GM19239 (cell line): ENCODE results near the gene HSPA12B.

ENCODE experiments used
- DNase-seq: peaks from one replicate; pipeline ENCODE4 v3.0.0; 2011; ENCODE audit warnings: low spot score; ENCODE audit not compliant: insufficient read length
- FAIRE-seq: peaks from 2 replicates; lab custom pipeline; 2011; peaks lifted over from hg19 to GRCh38; lab: Jason Lieb, UNC

Gene HSPA12B, protein sequence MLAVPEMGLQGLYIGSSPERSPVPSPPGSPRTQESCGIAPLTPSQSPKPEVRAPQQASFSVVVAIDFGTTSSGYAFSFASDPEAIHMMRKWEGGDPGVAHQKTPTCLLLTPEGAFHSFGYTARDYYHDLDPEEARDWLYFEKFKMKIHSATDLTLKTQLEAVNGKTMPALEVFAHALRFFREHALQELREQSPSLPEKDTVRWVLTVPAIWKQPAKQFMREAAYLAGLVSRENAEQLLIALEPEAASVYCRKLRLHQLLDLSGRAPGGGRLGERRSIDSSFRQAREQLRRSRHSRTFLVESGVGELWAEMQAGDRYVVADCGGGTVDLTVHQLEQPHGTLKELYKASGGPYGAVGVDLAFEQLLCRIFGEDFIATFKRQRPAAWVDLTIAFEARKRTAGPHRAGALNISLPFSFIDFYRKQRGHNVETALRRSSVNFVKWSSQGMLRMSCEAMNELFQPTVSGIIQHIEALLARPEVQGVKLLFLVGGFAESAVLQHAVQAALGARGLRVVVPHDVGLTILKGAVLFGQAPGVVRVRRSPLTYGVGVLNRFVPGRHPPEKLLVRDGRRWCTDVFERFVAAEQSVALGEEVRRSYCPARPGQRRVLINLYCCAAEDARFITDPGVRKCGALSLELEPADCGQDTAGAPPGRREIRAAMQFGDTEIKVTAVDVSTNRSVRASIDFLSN

DNA sequence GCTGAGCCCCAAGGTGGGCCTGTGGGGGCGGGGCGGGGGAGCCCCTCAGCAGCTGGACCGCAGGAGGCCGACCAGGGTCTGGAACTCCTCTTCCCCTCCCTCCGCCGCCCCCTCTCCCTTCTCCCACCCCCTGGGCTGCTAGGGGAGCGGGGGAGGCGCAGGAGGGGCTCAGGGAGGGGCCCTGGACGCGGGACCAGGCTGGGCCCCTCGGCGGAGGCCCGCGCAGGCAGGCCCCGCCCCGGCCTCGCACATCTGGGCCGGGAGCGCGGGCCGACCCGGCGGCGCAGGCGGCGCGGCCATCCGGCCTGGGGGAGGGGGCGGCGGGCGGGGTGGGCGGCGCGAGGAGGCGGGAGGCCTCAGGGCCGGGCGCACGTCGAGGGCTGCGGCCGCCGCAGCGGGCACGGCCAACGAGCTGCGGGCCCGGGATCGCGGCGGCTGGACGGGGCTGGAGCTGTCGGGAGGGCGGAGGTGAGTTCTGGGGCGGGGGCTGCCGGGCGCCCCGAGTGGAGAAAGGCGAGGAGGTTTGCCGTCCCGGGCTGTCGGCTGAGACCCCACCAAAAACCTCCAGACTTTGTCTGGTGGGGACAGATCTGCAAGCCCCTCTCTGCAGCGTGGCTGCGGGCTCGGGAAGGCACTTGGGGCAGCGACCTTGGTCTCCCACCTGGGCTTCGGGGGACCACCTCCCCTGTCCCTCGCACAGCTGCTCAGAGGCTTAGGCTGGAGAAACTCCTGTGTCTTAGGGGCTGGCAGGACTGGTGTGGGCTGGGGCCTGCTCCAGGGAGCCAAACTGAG lies at the start of gene HSPA12B:
Gene HSPA12B, plus strand, starts transcription at position 359 of the 792 bp plus-strand sequence. CDS start 5,990 bp downstream, outside the sequence.
- DNase-seq, result no peak
- FAIRE-seq, result no peak

DNA sequence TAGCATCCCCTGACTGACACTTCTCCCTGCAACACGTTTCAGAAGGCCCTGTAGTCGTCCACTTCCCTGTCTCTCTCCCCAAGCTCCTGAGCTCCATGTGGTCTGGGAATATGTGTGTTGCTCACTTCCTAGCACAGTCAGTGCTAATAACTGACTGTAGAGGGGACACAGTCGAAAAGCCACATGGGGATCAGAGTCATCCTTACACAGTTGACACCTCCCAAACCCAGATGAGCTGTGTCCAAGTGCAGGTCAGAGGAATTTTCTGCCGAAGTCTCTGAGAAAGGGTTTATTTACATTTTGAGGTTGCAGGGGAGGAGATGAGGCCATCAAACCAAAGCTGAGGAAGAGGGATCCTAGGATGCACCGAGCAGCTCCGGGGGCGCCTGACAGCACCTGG lies 47.1 kb upstream of the HSPA12B start:
- no peak for FAIRE-seq
- DNase-seq, result no peak

DNA sequence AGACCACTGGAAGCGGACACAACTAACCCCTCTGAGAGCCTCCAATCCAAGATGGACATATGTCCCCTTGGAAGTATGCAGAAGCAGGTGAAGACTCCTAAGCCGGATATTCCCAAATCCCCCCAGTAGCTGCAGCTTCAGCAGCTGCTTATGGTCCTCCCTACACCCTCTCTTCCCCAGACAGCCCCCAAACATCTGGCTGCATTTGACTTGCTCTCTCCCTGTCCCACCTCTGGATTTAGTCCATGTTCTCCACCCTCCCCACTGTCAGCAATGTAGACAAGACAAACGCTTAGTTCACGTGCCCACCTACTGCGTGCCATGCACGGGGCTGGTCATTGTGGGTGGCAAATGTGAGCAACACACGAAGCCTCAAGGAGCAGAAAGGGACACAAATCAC lies 46.1 kb upstream of the HSPA12B start:
- DNase-seq (no peak), FAIRE-seq (no peak)

DNA sequence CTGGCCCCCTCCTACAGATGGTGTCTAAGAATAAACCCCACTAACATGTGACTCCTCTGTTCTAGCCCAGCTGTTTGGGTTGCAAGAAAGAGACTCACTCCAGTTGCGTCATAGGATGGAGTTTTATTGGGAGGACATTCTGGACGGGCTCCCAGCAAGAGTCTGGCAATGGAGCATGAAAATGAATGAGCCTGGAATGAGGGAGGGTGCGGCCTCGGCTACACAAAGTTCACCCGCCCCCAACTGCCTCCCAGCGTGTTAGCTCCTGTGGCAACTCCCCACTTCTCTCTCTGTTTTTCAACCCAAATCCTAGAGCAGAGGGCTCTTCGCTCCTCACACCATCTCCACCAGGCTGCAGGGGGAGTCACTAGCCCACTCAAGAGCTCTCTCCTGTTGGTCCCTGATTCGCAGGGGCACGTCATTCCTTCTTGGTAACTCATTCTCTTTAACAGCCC lies 45.6 kb upstream of the HSPA12B start:
- no peak for FAIRE-seq
- no peak for DNase-seq

DNA sequence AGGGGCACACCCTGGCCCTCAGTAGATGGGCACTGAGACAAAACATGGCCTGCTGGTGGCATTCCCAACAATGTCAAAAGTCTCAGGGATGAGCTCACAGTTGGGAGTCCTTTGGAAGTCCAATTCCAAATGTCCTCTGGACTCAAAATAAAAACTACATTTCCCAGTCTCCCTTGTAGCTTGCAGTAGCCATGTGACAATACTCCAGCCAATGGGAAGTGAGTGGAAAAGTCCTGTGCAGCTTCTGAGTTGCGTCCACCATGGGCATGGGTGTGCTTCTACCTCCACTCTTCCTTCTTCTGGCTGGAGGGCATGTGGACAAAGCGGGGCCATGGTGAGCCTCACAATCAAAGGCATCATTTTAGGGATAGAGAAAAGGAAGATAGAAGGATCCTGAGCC lies 44.8 kb upstream of the HSPA12B start:
- FAIRE-seq (no peak), DNase-seq (no peak)

DNA sequence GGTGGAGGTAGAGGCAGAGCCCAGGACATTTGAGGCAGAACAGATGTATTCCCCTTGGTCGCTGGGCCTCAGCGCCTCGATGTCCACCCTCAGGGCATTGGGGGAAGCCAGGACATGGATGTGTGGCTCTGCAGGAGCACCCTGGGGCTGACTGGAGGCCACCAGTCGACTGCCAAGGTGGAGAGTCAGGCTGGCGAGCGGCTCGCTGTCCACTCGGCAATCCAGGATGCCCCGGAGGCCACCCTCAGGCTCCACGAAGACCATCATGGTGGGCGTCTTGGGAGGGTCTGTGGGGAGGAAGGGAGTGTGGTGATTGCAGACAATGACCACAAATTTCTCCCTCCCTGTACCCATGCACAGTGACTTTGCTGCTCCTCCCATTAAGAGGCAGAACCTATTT lies 42.5 kb upstream of the HSPA12B start:
- no peak for DNase-seq
- no peak for FAIRE-seq

DNA sequence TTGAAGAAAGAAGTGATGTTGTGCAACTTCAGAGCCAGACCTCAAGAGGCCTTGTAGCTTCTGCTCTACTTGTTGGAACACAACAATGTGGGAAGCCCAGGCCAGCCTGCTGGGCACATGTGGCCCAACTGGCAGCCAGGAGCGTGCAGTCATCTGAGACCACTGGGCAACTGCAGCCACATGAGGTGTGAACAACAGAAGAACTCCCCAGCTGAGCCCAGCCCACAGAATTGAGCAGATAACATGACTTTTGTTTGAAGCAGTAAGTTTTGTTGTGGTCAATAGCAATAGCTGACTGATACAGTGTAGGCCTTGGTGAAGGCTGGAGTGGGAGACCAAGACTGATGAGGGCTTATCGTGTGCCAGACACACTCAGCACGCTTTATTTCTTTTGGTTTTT lies 42.1 kb upstream of the HSPA12B start:
- DNase-seq, result no peak
- no peak for FAIRE-seq

DNA sequence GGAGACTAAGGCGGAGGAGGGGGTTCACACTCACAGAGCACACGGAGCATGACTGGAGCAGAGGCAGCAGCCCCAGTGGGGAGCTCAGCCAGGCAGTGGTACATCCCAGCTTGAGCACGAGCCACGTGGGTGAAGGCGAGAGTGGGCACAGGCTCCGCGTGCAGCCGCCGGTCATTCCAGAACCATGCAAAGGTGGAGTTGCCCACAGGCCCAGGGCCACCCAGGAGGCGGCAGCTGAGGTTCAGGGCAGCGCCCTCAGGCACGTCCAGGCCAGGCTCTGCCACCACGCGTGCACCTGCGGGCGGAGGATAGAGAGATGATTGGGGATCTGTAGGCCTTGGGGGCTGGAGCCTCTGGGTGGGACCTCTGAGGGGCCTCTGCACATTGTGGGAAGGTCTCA lies 41.2 kb upstream of the HSPA12B start:
- no peak for FAIRE-seq
- no peak for DNase-seq

DNA sequence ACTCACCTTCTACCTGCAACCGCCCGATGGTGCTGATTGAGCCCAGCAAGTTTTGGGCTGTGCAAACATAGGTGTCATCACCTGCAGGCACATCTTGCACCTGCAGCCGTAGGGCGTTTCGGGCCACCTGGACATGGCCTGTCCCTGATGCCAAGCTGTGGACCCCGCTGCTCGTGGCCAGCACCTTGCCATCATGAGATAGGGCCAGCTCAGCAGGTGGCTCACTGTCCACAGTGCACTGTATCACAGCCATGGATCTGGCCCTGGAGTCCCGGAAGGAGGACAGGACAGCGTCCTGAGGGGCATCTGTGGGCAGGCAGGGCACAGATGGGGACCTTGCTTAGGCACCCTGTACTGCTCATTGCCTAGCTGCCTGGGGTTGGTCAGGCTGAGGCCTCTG lies 40.6 kb upstream of the HSPA12B start:
- FAIRE-seq, result no peak

DNA sequence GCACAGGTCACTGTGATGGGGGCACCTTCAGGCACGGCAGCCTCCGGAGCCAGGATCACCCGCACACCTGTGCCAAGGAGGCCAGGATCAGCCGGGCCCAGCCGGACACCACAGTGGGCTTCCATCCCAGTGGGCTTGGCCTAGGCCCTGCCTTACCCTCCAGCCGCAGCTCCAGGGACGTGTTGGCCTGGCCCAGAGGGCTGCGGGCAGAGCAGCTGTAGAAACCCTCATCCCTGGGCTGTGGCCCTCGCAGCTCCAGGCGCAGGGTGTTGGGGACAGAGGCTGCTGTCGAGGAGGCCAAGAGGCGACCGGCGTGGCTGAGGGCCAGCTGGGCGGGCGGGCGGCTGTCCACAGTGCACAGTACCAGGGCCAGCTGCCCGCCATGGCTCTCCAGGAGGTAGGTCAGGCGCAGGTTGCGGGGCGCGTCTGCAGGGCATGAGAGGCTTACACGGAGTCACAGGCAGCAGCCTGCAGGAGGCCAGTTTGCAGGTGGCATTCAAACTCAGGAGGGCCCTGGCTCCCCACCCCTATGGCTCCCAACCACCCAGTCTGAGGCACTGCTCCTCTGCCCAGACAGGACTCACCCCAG lies 39.7 kb upstream of the HSPA12B start:
- FAIRE-seq, result no peak
- DNase-seq, result no peak

More for the DNA sequence above, 40.6 kb upstream of the HSPA12B start:
- DNase-seq, result no peak

DNA sequence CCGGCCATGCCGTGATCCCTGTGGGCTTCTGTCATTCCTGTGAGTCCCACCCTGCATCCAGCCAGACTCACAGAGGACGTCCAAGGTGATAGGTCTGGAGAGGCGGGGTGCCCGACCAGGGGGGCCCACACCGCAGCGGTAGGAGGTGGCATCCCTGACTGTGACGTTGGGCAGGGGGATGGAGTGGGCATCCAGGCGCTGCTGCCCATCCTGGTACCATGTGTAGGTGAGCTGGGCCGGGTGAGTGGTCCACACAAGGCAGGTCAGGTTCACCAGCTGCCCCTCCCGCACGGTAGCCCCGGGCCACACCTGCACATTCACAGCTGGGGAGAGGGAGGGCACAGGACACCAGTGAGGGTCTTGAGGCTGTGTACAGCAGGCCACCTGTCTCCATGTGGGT lies 39.1 kb upstream of the HSPA12B start:
- no peak for FAIRE-seq
- no peak for DNase-seq

DNA sequence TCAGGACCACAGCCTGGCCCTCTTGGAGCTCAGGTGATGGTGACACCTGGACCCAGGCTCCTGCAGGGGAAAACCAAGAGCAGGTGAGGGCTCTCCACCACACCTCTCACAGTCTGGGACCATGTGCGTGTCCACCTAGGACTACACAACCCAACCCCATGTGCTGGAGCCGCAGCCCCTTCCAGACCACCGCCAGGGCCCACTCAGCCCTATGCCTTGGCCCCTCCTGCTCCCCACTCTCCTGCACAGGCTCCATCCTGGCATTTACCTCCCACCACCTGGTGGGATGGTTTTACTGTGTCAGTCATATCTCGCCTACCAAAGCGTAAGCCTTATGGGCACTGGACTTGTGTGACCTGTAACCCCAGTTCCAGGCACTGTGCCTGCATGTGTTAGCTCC lies 37.6 kb upstream of the HSPA12B start:
- no peak for DNase-seq
- FAIRE-seq, result no peak

DNA sequence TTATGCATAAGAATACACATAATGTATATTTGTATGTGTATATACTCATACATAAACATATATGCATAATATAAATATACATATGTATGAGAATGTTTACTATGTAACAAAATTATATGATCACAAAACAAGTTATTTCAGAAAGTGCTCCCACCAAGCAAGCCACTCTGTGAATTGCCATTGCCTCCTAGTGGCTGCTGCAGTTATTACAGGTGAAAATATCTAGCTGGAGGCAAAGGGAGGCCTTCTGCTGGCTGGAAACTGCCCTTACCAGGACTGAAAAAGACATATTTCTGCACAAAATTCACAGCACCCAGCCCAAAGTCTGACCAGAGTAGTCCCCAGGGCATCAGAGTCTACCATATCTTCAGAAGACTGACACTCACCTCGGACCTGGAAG lies 36.3 kb upstream of the HSPA12B start:
- DNase-seq (no peak), FAIRE-seq (no peak)

DNA sequence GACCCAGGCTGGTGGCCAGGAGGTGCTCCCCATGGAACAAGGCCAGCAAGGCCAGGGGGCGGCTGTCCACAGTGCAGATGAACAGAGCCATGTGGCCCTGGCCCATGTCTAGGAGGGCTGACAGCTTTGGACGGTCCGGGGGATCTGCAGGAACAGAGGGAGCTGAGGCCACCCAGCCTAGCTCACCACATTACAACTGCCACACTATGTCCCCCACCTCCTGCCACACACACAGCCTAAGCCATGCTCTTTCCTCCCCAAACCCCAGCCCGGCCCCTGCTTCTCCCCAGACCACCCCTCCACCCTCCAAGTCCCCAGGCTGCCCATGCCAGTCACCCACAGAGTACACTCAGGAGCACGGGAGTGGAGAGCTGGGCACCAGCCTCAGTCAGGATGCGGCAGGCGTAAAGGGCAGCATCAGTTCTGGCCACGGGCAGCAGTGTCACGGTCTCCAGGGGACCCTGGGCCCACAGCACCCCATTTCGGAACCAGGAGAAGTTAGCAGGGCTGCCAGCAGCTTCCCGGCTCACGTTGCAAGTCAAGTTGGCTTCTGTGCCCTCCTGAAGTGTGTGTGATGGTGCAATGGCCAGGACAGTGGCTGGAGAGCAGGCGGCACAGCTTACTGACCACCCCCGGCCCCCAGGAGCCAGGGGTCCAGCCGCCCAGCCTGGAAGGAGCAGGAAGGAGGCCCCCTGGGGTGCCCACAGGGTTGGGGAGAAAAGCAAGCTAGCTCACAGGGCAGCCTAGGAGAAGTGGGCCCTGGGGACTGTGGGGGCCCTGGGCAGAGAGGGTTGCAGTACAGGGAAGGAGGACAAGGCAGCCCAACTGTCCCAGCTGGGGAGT lies 35.5 kb upstream of the HSPA12B start:
- FAIRE-seq (no peak), DNase-seq (no peak)

DNA sequence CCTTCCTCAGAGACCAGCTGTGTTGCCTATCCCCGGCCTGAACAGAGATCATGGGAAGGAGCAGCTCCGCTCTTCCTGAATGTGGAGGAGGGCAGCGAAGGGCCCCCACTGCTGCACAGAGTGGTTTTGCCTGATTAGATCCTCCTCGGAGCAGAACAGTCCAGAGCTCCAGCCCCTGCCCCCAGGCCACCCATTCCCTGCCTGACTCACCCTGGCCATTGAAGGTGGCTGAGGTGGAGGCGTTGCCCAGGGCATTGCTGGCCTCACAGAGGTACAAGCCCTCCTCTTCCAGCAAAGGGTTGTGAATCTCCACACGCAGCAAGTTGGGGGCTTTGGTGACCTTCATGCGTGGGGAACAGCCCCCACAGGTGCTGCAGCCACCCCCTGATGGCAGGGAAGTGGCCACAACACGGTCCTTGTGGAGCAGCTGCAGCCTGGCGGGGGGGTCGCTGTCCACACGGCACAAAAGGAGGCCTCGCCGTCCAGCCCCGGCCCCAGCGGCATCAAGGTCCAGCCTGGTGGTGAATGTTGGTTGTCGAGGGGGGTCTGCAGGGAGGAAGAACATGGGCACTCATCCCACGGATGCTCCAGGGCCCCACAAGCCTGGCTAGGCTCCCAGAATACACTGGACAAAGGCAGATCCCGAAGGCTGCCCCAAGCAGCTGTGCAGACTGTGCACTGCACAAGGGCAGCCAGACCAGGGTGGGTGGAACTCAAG lies 34.7 kb upstream of the HSPA12B start:
- DNase-seq (no peak), FAIRE-seq (no peak)

DNA sequence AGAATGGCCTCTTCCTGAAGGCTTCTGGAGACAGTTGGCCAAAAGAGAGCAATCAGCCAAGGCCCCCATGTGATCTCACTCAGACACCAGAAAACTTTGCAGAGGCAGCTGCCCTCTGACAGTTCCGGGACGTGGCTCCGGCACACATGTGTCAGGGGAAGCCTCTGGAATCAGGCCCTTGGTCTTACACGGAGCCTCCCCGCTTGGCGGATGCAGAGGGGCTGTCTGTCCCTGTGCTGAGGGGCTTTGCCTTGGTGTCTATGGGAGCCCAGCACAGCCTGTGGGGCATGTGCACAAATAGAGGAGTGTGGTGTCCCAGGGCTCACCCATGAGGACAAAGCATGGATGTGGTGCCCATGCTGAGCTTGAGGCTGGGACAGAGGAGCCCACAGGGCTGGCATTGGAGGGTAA lies 33.9 kb upstream of the HSPA12B start:
- DNase-seq, result no peak
- no peak for FAIRE-seq

DNA sequence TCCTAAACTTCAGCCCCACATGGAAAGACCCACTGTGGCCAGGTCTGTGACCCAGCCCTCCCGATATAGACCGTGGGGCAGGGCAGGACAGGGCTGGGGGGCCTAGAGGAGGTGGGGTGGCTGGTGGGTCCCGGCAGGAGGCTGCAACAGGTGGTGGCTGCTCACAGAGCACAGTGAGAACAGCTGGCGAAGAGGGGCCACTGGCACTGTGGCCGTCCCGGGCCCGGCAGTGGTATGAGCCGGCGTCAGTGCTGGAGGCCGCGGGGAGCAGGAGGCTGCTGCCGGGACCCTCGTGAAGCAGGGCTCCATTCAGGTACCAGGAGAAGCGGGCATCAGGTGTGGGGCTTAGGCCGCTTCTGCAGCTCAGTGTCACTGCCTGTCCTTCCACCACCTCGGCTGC lies 33.4 kb upstream of the HSPA12B start:
- DNase-seq (no peak), FAIRE-seq (no peak)

DNA sequence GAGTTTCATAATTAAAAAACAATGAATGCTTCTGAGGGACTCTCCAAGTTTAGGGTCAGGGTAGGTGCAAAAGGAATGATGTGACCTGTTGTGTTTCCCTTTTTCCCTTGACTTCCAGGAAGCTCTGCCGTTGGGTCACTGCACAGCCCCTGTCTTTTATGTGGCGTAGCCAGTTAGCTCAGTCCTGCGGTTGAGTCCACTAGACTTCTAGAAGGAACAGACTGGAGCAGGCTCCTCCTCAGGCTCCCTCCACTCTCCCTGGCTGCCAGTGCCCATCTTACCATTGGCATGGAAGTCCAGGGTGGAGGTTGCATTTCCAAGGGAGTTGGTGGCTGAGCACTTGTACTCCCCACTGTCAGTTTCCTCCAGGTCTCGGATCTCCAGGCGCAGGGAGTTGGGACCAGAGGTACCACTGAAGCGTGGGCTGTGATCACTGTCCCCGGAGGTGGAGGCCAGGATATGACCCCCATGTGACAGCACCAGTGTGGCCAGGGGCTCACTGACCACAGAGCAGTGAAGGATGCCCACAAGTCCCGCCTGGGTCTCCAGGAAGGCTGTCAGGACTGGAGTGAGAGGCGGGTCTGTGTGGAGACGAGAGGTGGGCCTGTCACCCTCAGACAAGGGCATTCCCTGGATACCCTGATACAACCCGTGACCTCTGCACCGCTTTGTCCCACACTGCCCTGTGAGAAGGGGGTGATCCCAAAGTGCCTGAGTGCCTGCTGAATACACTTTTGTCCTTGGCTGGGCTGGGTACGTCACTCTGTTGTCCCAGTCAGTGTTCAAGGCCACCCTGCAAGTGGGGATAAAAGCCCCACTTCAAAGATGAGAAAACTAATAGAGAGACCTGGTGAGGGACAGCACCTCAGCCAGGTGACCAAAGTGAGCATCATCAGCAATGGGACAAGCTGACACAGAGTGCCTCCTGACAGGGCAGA lies 31.2 kb upstream of the HSPA12B start:
- FAIRE-seq, result no peak
- no peak for DNase-seq
